ENCODE measurements around the gene MARCKSL1.
A peak's percentile ranks its signal among the peaks of the same experiment; 100 is the strongest.

The MARCKSL1 gene

DNA sequence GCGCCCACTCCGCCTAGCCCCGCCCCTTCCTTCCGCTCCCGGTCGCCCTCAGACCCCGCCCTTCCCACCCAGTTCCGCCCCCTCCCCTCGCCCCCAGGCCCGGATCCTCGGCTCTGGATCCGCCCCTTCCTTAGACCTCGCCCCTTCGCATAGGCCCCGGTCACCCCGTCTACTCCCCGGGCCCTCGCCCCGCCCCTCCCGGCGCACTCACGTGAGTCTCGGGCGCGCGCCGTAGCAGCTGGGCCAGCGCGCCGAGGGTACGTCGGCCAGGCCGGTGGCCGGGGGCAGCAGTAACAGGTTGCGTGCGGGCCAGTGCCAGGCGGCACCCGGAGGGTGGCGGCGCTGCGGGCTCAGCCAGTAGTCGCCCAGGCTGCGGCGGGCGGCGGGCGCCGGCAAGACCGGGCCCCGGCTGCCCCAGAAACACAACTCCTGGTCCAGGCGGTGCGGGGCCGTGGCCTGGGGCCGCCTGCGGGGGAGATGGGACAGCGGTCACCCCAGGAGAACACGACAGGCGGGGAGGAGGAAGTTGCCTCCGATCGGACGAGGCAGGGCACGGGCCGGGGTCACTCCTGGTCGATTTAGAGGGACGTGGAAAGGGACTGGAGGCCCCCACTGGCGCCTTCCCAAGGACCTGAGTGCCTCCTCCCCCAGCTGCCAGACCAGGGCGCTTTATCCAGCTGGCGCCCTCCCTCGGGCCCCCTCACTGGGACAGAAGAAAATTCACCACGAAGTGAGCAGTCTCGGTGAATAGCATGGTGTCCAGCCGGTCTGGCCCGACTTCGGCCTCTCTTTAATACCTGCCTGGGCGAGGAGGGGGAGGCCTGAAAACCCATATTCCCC, 15.6 kb upstream of the MARCKSL1 start:
- H3K4me3 ChIP-seq (ENCODE audit: low read depth, low read length), result peak overlapping the region; percentile 71
- DNase-seq (ENCODE audit: low read depth, low spot score), result peak; percentile 44
- ChIA-PET CTCF (interaction anchor here (1.0 to 3.8 kb wide), 4 partner anchors 15 to 136 kb away, joined by 3 to 26 read pairs (median 10); partner anchors contain the start of gene MARCKSL1), POLR2A (interaction anchor here (0.7 to 5.6 kb wide), 4 partner anchors 15 to 151 kb away, joined by 3 to 38 read pairs (median 4); partner anchors contain the start of genes DCDC2B, IQCC and MARCKSL1)
- TF ChIP-seq, protein P1, sequence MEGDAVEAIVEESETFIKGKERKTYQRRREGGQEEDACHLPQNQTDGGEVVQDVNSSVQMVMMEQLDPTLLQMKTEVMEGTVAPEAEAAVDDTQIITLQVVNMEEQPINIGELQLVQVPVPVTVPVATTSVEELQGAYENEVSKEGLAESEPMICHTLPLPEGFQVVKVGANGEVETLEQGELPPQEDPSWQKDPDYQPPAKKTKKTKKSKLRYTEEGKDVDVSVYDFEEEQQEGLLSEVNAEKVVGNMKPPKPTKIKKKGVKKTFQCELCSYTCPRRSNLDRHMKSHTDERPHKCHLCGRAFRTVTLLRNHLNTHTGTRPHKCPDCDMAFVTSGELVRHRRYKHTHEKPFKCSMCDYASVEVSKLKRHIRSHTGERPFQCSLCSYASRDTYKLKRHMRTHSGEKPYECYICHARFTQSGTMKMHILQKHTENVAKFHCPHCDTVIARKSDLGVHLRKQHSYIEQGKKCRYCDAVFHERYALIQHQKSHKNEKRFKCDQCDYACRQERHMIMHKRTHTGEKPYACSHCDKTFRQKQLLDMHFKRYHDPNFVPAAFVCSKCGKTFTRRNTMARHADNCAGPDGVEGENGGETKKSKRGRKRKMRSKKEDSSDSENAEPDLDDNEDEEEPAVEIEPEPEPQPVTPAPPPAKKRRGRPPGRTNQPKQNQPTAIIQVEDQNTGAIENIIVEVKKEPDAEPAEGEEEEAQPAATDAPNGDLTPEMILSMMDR (IDR thresholded peaks at IDR 0.05; ENCODE audit: insufficient read depth, low read length, missing control alignments), result peak; percentile 8

DNA sequence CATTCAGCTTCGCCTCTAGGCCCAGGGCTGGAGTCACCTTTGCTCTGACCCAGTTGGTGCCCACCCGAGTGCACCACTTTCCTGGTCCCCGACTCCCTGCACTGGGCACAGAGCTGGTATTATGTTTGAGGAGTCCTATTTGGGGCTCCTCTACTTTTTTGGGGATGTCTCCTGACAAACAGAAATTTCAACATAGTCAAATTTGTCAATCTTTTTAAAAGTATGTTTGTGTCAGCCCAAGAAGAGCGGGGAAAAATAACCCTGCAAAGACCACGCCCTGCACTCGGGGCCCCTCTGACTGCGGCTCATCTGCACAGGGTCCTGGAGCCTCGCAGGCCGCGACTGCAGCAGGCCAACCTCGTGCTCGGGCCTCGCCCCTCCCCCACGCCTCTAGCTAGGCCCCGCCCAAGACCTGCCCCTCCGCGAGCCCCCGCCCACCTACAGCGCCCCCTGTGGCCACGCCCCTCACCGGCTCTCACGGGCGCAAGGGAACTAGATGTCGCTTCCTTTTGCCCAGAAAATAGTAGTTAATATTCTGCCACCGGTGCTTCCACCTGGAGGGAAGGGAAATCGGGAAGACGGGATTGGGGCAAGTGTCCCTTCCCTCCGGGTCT, 14.9 kb upstream of the MARCKSL1 start:
- CTCF ChIA-PET, result interaction anchor here (0.6 to 3.8 kb wide), 5 partner anchors 9 to 135 kb away, joined by 3 to 26 read pairs (median 4); partner anchors contain the start of gene MARCKSL1
- DNase-seq (ENCODE audit: low read depth, low spot score), result no peak
- POLR2A ChIA-PET, result interaction anchor here (0.7 to 5.6 kb wide), 4 partner anchors 15 to 150 kb away, joined by 3 to 38 read pairs (median 4); partner anchors contain the start of genes DCDC2B, IQCC and MARCKSL1
- TF ChIP-seq, protein P1 (IDR thresholded peaks at IDR 0.05; ENCODE audit: insufficient read depth, low read length, missing control alignments), result peak; percentile 61
- peak overlapping the region; percentile 71 for H3K4me3 ChIP-seq (ENCODE audit: low read depth, low read length)

DNA sequence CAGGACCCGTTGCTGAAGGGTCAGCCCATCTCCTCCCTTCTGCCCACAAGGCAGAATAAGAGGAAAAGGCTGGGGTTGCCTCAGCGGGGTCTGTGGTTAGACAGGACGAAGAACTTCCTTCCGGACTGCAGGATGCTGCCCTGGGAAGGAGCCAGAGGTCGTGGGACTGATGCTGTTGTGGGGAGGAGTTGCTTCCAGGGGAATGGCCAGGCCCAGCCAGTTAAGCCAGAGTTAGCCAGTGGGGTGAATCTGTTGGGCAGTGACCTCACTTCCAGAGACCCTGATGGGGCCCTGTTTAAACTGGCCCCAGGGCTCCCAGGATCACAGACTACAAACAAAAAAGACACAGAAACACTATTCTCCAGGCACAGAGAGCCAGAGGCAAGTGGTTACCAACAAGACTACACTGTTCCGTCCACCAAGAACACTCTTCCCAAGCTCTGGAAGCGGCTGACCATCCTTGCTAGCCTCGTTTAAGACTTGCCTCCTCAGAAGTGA, 13.2 kb upstream of the MARCKSL1 start:
- ChIA-PET CTCF (no interaction called here), POLR2A (interaction anchor here (1.1 kb wide), 1 partner anchor 13 kb away, joined by 3 read pairs; the partner anchor contains the start of gene MARCKSL1)
- H3K4me3 ChIP-seq (ENCODE audit: low read depth, low read length), result no peak overlapping the region
- DNase-seq (ENCODE audit: low read depth, low spot score), result no peak
- TF ChIP-seq, protein P1 (IDR thresholded peaks at IDR 0.05; ENCODE audit: insufficient read depth, low read length, missing control alignments), result no peak

DNA sequence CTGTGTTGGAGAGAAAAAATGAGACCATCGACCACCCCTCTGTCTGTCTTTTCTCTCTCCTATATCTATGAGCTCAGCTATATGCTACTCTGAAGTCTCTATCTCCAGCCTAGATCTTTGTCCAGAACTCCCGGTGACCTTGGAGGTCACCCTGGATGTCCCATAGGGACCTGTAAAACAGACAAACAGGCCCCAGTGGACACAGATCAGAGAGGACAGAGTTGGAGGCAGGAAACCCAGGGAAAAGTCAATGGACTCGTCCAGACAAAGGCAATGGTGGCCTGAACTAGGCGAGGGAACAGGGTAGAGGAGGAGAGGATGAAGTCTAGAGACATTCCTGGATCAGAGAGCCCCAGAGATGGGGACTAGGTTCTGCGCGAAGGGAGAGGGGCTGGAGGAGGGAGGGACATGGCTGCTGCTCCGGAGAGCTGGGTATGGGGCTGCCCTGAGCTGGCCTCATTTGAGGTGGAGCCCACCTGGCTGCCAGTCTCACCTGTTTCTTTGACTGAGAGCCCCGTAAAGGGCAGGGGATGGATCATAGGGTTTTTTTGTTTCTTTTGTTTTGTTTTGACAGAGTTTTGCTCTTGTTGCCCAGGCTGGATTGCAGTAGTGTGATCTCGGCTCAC, 10.6 kb upstream of the MARCKSL1 start:
- DNase-seq (ENCODE audit: low read depth, low spot score), result no peak
- ChIA-PET POLR2A (interaction anchor here (3.5 kb wide), 1 partner anchor 11 kb away, joined by 19 read pairs; the partner anchor contains the start of gene MARCKSL1), CTCF (interaction anchor here (1.2 to 1.5 kb wide), 3 partner anchors 9 to 13 kb away, joined by 3 to 6 read pairs (median 3); partner anchors contain the start of gene MARCKSL1)
- TF ChIP-seq, protein P1 (IDR thresholded peaks at IDR 0.05; ENCODE audit: insufficient read depth, low read length, missing control alignments), result no peak
- no peak overlapping the region for H3K4me3 ChIP-seq (ENCODE audit: low read depth, low read length)

DNA sequence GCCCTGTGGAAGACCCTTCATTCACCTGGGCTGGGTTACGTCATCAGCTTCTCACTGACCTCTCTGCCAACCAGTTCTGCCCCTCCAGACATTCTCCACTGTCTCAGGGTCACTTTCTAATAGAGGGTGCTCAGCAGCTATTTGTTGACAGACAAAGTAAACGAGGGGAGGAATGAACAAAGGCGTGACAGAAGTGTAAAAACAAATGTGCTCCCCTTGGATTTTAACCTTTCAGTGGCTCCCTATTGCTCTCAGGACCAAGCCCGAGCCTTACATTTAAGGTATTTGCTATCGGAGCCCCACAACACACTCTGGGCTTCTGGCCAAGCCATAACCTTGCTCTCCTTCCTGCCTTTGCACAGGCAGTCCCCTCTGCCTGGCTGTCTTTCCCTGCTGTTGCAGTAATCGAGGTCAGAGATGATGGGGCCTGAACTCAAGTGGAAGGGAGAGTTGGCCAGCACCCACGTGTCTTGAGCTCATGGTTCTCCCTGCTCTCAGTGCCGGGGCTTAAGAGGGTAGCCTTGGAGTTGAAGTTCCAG, 9.3 kb upstream of the MARCKSL1 start:
- H3K4me3 ChIP-seq (ENCODE audit: low read depth, low read length), result no peak overlapping the region
- TF ChIP-seq, protein P1 (IDR thresholded peaks at IDR 0.05; ENCODE audit: insufficient read depth, low read length, missing control alignments), result no peak
- POLR2A ChIA-PET, result interaction anchor here (3.5 kb wide), 1 partner anchor 9 kb away, joined by 19 read pairs; the partner anchor contains the start of gene MARCKSL1
- CTCF ChIA-PET, result interaction anchor here (1.2 to 1.4 kb wide), 3 partner anchors 9 to 56 kb away, joined by 3 read pairs; partner anchors contain the start of gene MARCKSL1
- DNase-seq (ENCODE audit: low read depth, low spot score), result no peak

Data from AG04449 (cell line).